Thyroid gland (tissue), 4 donors: ENCODE results near the gene SPATC1L.

Experiments used
- CTCF ChIP-seq, 6 experiments: fragments of 200-600 bp in 3 of 6; fragments of 450-650 bp in 3 of 6; sonication (generic) in 3 of 6; IDR thresholded peaks; one replicate each; pipeline ENCODE4 v1.5.1; 2016 to 2019; ENCODE audit warnings: antibody characterized with exemption in 6 of 6, mild to moderate bottlenecking in 2 of 6, inconsistent platforms in 1 of 6, moderate library complexity in 1 of 6
- POLR2A ChIP-seq, 2 donors: fragments of 450-650 bp; IDR thresholded peaks; one replicate each; pipeline ENCODE4 v1.6.1; 2017; ENCODE audit warnings: antibody characterized with exemption in 2 of 2, mild to moderate bottlenecking in 2 of 2, moderate library complexity in 1 of 2

GRCh38 chr21:46154155-46154954 is 29.9 kb downstream of the SPATC1L start:
- TF ChIP-seq CTCF (IDR thresholded peaks at IDR 0.05) (no peak), POLR2A (IDR thresholded peaks at IDR 0.05) (no peak)
